KMS-11 (cell line): ENCODE data around the gene CNMD.
"Not testable (repeated sequence)": the region's sequence is repeated elsewhere in the genome, so short reads cannot be mapped to it uniquely, and the experiment has no call there.

ENCODE experiments used
- H2AFZ ChIP-seq: fragments of 200-600 bp; sonication (generic); 2 replicates; pipeline ENCODE4 v1.6.1; 2016; ENCODE audit warnings: antibody characterized with exemption, mixed run types, low read depth
- H3K27ac ChIP-seq: fragments of 200-600 bp; sonication (generic); 2 replicates; pipeline ENCODE4 v1.6.1; 2016; ENCODE audit warnings: mild to moderate bottlenecking, mixed run types
- H3K27me3 ChIP-seq: fragments of 200-600 bp; sonication (generic); 2 replicates; pipeline ENCODE4 v1.6.1; 2017; ENCODE audit warnings: mild to moderate bottlenecking, low read depth, mixed run types, moderate library complexity; ENCODE audit not compliant: insufficient read depth
- H3K36me3 ChIP-seq: fragments of 200-600 bp; sonication (generic); 2 replicates; pipeline ENCODE4 v1.6.1; 2017; ENCODE audit warnings: mild to moderate bottlenecking, mixed run types; ENCODE audit not compliant: insufficient read depth
- H3K4me1 ChIP-seq: fragments of 200-600 bp; sonication (generic); 2 replicates; pipeline ENCODE4 v1.6.1; 2016; ENCODE audit warnings: mild to moderate bottlenecking, low read depth, mixed run types; ENCODE audit not compliant: poor library complexity, severe bottlenecking
- H3K4me2 ChIP-seq: fragments of 200-600 bp; sonication (generic); 2 replicates; pipeline ENCODE4 v1.7.0; 2016; ENCODE audit warnings: mild to moderate bottlenecking, mixed run types
- H3K4me3 ChIP-seq: fragments of 200-600 bp; sonication (generic); IDR thresholded peaks from 2 replicates; pipeline ENCODE4 v1.6.1; 2017; ENCODE audit warnings: low read depth, low read length, mixed read lengths; ENCODE audit not compliant: insufficient read depth
- H3K79me2 ChIP-seq: fragments of 200-600 bp; sonication (generic); 2 replicates; pipeline ENCODE4 v1.6.1; 2016; ENCODE audit warnings: low read depth, mixed run types; ENCODE audit not compliant: insufficient read depth
- H3K9ac ChIP-seq: fragments of 200-600 bp; sonication (generic); 2 replicates; pipeline ENCODE4 v1.6.1; 2016; ENCODE audit warnings: mild to moderate bottlenecking, mixed run types
- H4K20me1 ChIP-seq: fragments of 200-600 bp; sonication (generic); 2 replicates; pipeline ENCODE4 v1.6.1; 2016; ENCODE audit warnings: mild to moderate bottlenecking, mixed run types; ENCODE audit not compliant: insufficient read depth
- CTCF ChIP-seq: fragments of 200-600 bp; sonication (generic); conservative IDR thresholded peaks from 2 replicates; pipeline ENCODE4 v1.6.1; 2017; ENCODE audit warnings: low read depth, mild to moderate bottlenecking, antibody characterized with exemption, low read length, moderate library complexity, mixed read lengths

CNMD gene

GRCh38 chr13:52712385-52712784 is 27.2 kb downstream of the CNMD start:
- Histone ChIP-seq H3K4me1 (no peaks in the 10 kb centered on the region), H3K27ac (no peak overlapping the region), H3K36me3 (no peaks in the 10 kb centered on the region), H2AFZ (no peak overlapping the region), H3K9ac (no peak overlapping the region), H3K79me2 (no peaks in the 10 kb centered on the region), H4K20me1 (no peaks in the 10 kb centered on the region), H3K4me3 (no peak overlapping the region), H3K4me2 (no peak overlapping the region), H3K27me3 (no peaks in the 10 kb centered on the region)
- TF ChIP-seq CTCF, result no peak

- Histone ChIP-seq H4K20me1 (no peaks in the 10 kb centered on the region), H3K27me3 (no peaks in the 10 kb centered on the region), H3K79me2 (no peaks in the 10 kb centered on the region), H3K4me1 (no peaks in the 10 kb centered on the region), H3K36me3 (no peaks in the 10 kb centered on the region), H2AFZ (no peak overlapping the region), H3K9ac (no peak overlapping the region), H3K4me3 (no peak overlapping the region), H3K27ac (no peak overlapping the region), H3K4me2 (no peak overlapping the region)
- TF ChIP-seq CTCF, result no peak
These were observed 28.3 kb downstream of the CNMD start for GRCh38 chr13:52711286-52711685.

- H3K9ac ChIP-seq, H3K4me1 ChIP-seq: not testable (repeated sequence)
These were observed 31.4 kb downstream of the CNMD start for GRCh38 chr13:52708266-52708665.

GRCh38 chr13:52707375-52707774 is 32.2 kb downstream of the CNMD start:
- no peak for TF ChIP-seq CTCF

More at GRCh38 chr13:52708266-52708665, 31.4 kb downstream of the CNMD start:
- H3K27ac ChIP-seq, H3K36me3 ChIP-seq, H3K4me3 ChIP-seq, H2AFZ ChIP-seq, H3K27me3 ChIP-seq, H3K4me2 ChIP-seq, H3K79me2 ChIP-seq, H4K20me1 ChIP-seq: not testable (repeated sequence)

GRCh38 chr13:52706081-52706480 is 33.5 kb downstream of the CNMD start:
- H3K4me3 ChIP-seq, result no peak overlapping the region
- H3K4me2 ChIP-seq, result no peak overlapping the region
- H2AFZ ChIP-seq, result no peak overlapping the region
- H3K36me3 ChIP-seq, result no peaks in the 10 kb centered on the region
- H3K27ac ChIP-seq, result no peak overlapping the region
- no peaks in the 10 kb centered on the region for H3K79me2 ChIP-seq
- TF ChIP-seq CTCF, result no peak
- no peaks in the 10 kb centered on the region for H4K20me1 ChIP-seq
- H3K4me1 ChIP-seq, result peaks cover 3% of the 10 kb centered on the region
- H3K27me3 ChIP-seq, result no peaks in the 10 kb centered on the region
- H3K9ac ChIP-seq, result no peak overlapping the region

More at GRCh38 chr13:52707375-52707774, 32.2 kb downstream of the CNMD start:
- H3K27me3 ChIP-seq, result no peaks in the 10 kb centered on the region
- no peaks in the 10 kb centered on the region for H3K36me3 ChIP-seq
- no peak overlapping the region for H3K4me3 ChIP-seq
- no peak overlapping the region for H3K4me2 ChIP-seq
- no peaks in the 10 kb centered on the region for H4K20me1 ChIP-seq
- H3K27ac ChIP-seq, result no peak overlapping the region
- peaks cover 3% of the 10 kb centered on the region for H3K4me1 ChIP-seq
- H3K79me2 ChIP-seq, result no peaks in the 10 kb centered on the region
- H3K9ac ChIP-seq, result no peak overlapping the region
- H2AFZ ChIP-seq, result no peak overlapping the region
